ENCODE results near the gene COL4A6.

Gene COL4A6

GRCh38 chrX:108159028-108159670 is 279.1 kb downstream of the COL4A6 start:
- DNase-seq (ENCODE audit: low spot score) = no peak

- DNase-seq (ENCODE audit: low spot score) = no peak
These were observed 280.6 kb downstream of the COL4A6 start for GRCh38 chrX:108157628-108158027.

GRCh38 chrX:108156934-108157466 is 281.2 kb downstream of the COL4A6 start:
- DNase-seq (ENCODE audit: low spot score) = no peak

DNA sequence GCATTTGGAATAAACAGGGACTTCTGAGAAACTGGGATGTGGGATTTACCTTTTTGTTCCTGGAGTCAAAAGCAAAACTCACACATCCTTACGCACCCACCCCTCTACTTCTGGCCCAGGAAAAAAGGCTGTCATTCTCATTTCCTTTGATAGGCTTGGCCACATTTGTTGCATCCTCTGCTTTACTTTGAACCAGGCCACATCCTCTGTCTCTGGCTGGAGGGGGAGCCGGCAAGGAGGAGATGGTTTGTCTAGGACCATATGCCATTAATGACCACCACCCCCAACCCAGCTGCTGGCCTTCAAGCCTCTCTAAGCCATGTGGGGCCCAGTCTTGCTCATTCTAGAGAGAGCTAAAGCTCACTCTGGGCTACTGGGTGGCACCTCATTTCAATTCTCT is 282.1 kb downstream of the COL4A6 start:
- no peak for DNase-seq (ENCODE audit: low spot score)

DNA sequence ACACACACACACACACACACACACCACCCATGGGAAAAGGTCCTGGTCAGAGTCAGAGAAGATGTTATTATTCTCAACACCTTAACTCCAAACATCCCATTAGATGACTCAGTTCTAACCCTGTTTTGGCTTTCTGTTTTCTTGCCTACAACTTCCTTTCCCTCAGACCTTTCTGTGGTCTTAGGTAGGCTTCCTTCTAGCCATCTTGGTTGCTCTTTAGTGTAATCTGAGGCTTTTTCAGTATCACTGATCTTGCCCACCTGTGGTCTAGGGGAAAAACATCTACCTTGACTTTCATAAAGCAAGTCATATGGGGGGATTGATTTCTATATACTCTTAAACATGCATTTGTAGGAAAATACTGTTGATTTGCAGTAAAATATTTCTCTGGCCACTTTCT is 289.7 kb downstream of the COL4A6 start:
- no peak for DNase-seq (ENCODE audit: low spot score)

GRCh38 chrX:108138814-108139702 is 299.2 kb downstream of the COL4A6 start:
- DNase-seq (ENCODE audit: low spot score) = no peak

DNA sequence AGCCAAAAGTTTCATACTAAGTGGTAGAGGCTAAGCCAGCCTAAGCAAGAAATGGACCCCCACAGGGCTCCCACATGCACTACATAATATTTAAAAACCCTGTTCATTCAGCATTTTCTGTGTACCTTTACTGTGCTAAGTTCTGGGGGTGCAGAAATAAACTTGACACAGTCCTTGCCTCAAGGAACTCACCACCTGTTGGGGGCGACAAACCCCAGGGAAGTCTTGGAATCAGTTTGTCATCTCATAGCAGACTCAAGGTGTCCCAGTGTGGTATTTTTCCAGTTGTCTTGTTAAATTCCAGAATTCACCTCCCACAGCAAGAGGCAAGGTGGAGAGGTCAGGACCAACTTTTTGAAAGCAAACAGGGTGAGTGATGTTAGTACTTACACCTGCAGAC is 303.5 kb downstream of the COL4A6 start:
- DNase-seq (ENCODE audit: low spot score) = no peak

GRCh38 chrX:108132876-108133275 is 305.3 kb downstream of the COL4A6 start:
- no peak for DNase-seq (ENCODE audit: low spot score)

DNA sequence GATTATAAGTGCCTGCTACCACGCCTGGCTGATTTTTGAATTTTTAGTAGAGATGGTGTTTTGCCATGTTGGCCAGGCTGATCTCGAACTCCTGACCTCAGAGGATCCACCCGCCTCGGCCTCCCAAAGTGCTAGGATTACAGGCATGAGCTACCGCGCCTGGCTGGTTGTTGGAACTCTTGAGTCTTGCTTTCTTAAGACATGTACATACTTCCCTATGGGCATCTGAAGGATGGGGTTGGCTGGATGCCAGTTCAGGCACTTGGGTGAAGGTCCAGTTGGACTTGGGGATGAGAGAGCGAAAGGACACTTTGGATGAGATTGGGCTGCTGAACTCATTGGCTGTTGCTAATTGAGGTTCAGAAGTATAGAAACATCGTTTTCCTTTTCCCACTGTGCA is 306.2 kb downstream of the COL4A6 start:
- no peak for DNase-seq (ENCODE audit: low spot score)

GRCh38 chrX:108131471-108131870 is 306.8 kb downstream of the COL4A6 start:
- no peak for DNase-seq (ENCODE audit: low spot score)

DNA sequence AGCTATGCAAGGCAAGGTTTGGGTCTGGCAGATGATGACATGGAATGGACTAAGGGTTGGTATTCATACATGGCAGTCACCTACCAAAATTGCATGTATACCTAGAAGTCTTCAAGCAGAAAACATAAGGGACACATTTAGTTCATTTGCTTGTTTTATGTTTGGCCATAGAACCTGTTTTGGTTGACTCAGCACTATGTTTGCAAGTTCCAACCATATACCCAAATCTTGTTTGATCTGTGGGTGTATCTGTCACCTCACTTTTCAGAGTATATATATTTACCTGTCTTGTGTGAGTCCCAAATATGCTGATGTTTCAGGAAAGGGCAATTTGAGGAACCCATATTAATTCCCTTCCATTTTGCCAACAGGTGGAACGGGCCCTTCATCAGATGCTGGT is 307.3 kb downstream of the COL4A6 start:
- no peak for DNase-seq (ENCODE audit: low spot score)

DNA sequence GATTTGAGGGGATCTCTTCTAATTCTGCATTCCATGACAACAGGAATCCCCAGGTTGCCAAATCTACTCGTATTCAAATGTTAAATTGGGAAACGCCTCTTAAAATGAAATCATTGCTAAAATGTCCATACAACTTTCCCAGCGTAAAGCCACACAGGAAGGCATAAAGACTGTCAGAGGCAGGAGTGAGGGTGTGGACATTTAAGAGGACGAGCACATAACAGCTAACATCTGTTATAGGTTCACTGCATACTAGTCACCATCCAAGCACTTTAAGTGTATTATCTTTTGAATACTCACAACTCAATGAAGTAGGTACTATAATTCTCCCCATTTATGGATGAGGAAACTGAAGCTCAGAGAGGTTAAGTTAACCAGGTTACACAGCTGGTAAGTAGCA is 311.1 kb downstream of the COL4A6 start:
- DNase-seq (ENCODE audit: low spot score) = no peak

DNA sequence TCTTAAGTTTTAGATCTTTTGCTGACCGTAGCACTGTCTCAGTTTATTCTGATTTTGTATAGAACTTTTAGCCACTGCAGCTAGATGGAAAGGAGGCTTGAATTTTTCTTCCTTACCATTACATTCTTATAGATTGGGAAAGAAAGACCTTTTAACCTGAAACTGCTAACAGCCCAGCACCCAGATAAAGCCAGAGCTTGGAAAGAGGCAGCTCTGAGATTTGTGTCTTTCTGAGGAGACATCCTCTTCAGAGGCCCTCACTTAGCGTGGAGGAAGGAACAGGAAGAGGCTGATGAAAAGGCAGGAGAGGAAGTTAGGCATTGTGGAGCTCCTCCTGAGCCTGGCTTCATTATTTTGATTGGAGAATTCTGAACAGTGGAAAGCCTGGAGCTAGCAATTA is 311.6 kb downstream of the COL4A6 start:
- DNase-seq (ENCODE audit: low spot score) = no peak

DNA sequence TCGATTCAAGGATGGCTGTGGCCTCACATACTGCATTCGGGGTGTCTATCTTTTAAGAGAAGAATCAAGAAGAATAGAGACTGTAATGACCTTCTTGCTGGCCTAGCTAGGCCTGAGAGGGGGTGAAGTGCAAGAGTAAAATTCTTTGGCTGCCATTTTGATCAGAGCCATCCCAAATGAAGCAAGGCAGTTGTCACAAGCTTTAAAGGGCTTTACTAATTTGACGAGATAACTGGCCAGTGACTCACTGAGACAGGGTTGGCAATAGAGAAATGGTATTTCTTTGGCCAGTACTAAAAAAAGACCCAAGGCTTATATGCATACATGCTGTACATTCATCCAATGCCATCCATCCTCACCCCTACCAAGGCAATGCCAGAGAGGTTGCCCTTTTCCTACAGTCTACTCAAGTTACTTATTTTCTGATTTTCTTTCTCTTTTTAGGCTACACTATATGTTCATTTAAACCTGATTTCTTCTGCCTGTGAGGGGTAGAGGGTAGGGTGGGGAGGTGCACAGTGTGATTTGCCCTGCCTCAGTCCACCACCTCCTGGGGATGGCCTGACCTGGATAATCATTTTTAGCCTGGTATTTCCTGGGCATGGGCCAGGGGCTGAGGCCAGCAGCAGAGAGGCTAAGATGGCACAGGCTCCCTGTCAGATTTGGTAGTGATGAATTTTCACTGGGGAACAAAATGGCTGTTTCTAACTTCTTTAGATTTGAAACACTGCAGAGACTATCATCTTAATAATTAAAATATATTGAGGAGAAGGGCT is 314.4 kb downstream of the COL4A6 start:
- no peak for DNase-seq (ENCODE audit: low spot score)

GRCh38 chrX:108122748-108123147 is 315.5 kb downstream of the COL4A6 start:
- DNase-seq (ENCODE audit: low spot score) = no peak

- no peak for DNase-seq (ENCODE audit: low spot score)
These were observed 316.9 kb downstream of the COL4A6 start for GRCh38 chrX:108121291-108121690.

DNA sequence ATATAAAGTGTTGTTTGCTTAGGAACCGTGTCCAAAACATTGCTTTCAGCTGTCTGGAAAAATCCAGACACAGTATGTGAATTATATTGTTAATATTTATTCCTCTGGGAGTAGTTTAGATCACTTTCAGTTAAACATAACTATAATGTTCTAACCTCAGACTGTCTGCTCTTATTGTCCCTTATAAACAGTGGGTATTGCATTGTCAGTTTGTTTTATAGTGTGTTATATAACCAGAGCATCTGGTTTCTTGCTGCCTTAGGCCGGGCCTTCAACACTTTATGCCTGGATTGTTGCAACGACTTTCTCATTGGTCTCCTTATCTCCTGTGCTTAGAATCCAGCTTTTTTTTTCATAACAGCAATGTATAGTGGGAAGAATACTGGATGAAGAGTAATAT is 320.2 kb downstream of the COL4A6 start:
- no peak for DNase-seq (ENCODE audit: low spot score)

DNA sequence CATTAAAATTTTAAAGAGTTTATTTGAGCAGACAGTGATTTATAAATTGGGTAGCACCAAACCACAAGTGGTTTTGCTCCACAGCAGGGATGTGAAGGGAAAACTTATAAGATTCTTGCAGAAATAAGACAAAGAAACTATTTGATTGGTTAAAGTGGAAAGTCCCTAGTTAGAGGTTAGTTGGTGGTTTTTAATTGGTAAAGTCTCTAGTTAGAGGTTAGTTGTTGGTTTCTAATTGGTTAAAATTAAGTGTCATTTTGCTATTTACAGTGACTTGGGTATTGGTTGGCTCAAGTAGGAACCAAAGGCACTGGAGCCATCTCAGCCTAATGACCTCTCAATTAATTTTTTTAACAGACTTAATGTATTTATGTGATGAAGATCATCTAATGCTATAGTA is 323.7 kb downstream of the COL4A6 start:
- no peak for DNase-seq (ENCODE audit: low spot score)
